ENCODE data around the gene PDK4.
"Not testable (repeated sequence)": the region's sequence is repeated elsewhere in the genome, so short reads cannot be mapped to it uniquely, and the experiment has no call there.

The PDK4 gene

DNA sequence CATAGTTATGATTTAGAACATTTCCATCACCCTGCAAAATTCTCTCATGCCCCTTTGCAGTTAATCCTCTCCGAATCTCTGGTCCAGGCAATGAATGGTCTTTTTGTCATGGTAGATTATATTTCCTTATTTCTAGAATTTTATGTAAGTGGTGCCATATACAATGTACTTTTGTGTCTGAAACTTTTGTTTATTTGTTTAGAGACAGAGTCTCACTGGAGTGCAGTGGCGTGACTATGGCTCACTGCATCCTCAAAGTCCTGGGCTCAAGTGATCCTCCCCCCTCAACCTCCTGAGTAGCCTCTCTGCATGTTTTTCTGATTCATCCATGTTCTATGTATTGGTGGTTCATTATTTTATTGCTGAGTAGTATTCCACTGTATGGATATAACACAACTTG lies 23.2 kb upstream of the PDK4 start:
- peaks cover 1% of the 10 kb centered on the region for H3K27me3 Mint-ChIP-seq
- peaks cover 8% of the 10 kb centered on the region for H3K9me3 Mint-ChIP-seq
- no peak overlapping the region for H3K27ac Mint-ChIP-seq
- H3K4me3 Mint-ChIP-seq: no peak overlapping the region
- H3K4me1 Mint-ChIP-seq: peaks cover 5% of the 10 kb centered on the region
- no peaks in the 10 kb centered on the region for H3K36me3 Mint-ChIP-seq
- ATAC-seq (ENCODE audit: low read depth): no peak
- no peak for DNase-seq (ENCODE audit: low spot score in 2 of 2)

DNA sequence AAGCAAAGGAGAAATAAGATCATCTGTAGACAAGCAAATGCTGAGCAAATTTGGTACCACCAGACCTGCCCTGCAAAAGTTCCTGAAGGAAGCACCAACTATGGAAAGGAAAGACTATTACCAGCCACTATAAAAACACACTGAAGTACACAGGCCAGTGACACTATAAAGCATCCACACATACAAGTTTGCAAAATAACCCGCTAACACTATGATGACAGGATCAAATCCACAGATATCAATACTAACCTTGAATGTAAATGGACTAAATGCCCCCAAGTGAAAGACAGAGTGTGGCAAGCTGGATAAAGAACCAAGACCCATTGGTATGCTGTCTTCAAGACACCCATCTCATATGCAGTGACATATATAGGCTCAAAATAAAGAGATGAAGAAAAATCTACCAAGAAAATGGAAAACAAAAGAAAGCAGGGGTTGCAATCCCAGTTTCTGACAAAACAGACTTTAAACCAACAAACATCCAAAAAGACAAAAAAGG lies 18.2 kb upstream of the PDK4 start:
- DNase-seq (ENCODE audit: low spot score in 2 of 2) (no peak), ATAC-seq (ENCODE audit: low read depth) (no peak)
- Mint-ChIP-seq H3K36me3 (peaks cover 7% of the 10 kb centered on the region), H3K4me3 (no peak overlapping the region), H3K27ac (no peak overlapping the region), H3K27me3 (no peaks in the 10 kb centered on the region), H3K4me1 (peaks cover 18% of the 10 kb centered on the region), H3K9me3 (peaks cover 13% of the 10 kb centered on the region)

DNA sequence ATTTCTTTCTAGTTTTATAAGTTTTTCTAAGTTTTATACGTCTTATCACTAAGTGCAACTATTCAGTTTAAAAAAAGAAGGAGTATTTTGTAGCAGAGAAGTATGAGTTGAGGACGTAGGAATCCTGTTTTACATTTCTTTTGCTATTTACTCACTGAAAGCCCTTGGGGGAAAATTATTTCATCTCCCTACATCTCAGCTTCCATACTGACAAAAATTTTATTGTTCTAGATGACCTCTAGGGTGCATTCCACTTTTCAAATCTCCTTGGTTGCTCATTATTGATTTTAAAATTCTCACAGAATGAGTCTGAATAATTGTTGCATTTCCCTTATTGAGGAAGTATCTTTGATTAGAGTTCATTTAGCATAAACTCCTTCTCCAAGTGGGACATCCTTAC lies 14.9 kb upstream of the PDK4 start:
- H3K4me1 Mint-ChIP-seq: peaks cover 40% of the 10 kb centered on the region
- H3K9me3 Mint-ChIP-seq: peaks cover 13% of the 10 kb centered on the region
- ATAC-seq (ENCODE audit: low read depth) (no peak), DNase-seq (ENCODE audit: low spot score in 2 of 2) (no peak)
- H3K36me3 Mint-ChIP-seq: peaks cover 10% of the 10 kb centered on the region
- H3K27me3 Mint-ChIP-seq: no peaks in the 10 kb centered on the region
- no peak overlapping the region for H3K27ac Mint-ChIP-seq
- no peak overlapping the region for H3K4me3 Mint-ChIP-seq

DNA sequence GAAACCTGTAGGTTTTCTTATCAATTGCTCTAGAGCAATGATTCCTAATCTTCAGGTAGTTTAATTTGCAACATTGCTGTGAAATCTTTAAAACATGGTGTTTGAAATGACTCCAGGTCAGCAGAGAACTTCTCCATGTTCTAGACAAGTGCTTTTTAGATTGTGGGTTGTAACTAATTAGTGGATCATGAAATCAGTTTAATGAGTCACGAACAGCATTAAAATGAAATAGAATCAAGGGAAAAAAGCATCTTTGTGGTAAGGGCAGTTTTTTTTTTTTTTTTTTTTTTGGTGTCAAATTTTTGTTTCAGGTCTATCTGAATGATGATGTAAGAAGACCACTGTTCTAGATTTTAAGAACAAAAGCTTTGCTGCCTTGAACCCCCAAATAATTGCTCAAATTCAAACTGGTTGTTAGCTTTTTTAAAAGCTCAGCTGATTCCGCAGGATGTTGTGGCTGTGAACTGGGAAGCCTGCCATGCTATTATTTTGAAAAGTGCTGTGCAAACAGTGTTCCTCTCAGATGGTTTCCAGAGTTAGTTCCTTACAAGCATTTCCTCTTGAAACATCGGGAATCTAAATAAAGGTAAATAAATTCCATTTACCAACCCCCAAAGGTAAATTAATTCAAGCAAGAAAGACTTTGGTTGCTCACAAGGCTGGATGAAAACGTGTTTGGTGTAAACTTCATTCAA lies 13.1 kb upstream of the PDK4 start:
- DNase-seq (ENCODE audit: low spot score in 2 of 2) (no peak), ATAC-seq (ENCODE audit: low read depth) (no peak)
- peaks cover 12% of the 10 kb centered on the region for H3K36me3 Mint-ChIP-seq
- peak overlapping the region; percentile 32 for H3K27ac Mint-ChIP-seq
- H3K27me3 Mint-ChIP-seq: no peaks in the 10 kb centered on the region
- peaks cover 42% of the 10 kb centered on the region for H3K4me1 Mint-ChIP-seq
- peaks cover 5% of the 10 kb centered on the region for H3K9me3 Mint-ChIP-seq
- H3K4me3 Mint-ChIP-seq: peak overlapping the region; percentile 79

DNA sequence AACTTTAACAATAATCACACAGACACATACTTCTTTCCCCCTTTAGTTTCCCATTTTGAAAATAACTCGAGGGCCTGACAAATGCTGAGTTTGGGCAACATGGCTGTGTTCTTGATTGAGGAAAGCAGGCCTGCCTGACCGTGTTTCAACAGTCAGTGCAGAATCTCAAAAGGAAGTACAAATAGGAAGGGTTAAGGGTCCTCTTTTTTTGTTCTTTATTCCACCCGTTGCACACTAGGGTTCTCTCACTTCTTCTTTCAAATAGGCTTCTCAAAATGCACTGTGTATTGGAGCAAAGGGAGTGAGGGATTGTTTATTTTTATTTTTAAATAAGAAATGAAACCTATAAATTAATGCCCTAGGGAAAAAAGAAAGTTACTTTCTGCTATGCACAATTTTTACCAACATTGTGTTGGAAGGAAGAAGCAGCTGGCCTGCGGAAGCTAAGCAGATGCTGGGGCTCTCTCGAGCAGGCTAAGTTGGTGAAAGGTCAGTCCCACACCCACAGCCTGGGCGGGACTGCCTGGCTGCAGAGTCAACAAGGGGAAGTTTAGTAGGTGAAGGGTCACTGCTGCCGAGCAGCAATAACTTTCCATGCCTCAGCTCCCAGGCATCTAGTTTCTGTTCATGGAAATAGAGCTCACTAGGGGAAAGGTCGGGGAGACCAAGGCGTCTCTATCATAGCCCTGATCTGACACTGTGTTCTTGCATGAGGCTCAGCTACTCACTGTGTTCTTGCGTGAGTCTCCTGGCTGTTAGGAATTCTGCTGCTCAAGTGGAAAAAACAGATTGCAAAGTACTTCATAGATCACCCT lies 12.2 kb upstream of the PDK4 start:
- no peaks in the 10 kb centered on the region for H3K9me3 Mint-ChIP-seq
- ATAC-seq (ENCODE audit: low read depth) (peak; percentile 84), DNase-seq (ENCODE audit: low spot score in 2 of 2) (peak; percentile 27 to 38)
- peaks cover 42% of the 10 kb centered on the region for H3K4me1 Mint-ChIP-seq
- H3K27ac Mint-ChIP-seq: peak overlapping the region; percentile 32
- H3K4me3 Mint-ChIP-seq: peak overlapping the region; percentile 79
- H3K27me3 Mint-ChIP-seq: no peaks in the 10 kb centered on the region
- peaks cover 8% of the 10 kb centered on the region for H3K36me3 Mint-ChIP-seq

DNA sequence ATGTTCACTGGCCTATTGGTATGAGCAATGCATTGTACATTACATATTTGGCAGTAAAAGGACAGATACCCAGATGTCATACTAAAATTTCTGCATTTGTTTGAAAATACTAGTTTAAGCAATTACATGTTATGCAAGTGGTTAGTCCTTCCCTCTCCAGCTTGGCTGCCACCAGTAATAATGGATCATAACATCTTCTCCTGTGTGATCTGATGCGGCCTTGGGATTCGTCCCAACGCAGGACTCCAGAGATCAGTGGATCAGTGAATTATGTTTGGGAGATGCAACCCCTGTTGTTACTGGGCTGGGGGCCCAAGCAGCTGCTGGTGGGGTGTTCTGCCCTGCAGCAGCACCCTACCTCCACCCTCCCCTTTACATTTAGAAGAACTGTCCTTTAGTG lies 11.2 kb upstream of the PDK4 start:
- no peaks in the 10 kb centered on the region for H3K9me3 Mint-ChIP-seq
- peaks cover 44% of the 10 kb centered on the region for H3K4me1 Mint-ChIP-seq
- H3K27me3 Mint-ChIP-seq: no peaks in the 10 kb centered on the region
- H3K36me3 Mint-ChIP-seq: peaks cover 8% of the 10 kb centered on the region
- H3K4me3 Mint-ChIP-seq: peak overlapping the region; percentile 32
- H3K27ac Mint-ChIP-seq: no peak overlapping the region
- DNase-seq (ENCODE audit: low spot score in 2 of 2) (no peak), ATAC-seq (ENCODE audit: low read depth) (no peak)

DNA sequence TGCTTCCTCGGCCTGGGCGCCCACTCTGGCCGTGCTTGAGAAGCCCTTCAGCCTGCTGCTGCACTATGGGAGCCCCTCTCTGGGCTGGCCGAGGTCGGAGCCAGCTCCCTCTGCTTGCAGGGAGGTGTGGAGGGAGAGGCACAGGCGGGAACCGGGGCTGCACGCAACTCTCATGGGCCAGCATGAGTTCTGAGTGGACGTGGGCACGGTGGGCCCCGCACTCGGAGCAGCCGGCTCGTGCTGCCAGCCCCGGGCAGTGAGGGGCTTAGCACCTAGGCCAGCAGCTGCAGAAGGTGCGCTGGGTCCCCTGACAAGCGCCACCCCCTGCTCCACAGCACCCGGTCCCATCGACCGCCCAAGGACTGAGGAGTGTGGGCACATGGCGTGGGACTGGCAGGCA lies 9.0 kb upstream of the PDK4 start:
- Mint-ChIP-seq H3K27me3 (no peaks in the 10 kb centered on the region), H3K4me1 (peaks cover 40% of the 10 kb centered on the region), H3K4me3 (no peak overlapping the region), H3K9me3 (no peaks in the 10 kb centered on the region), H3K27ac (no peak overlapping the region), H3K36me3 (peaks cover 5% of the 10 kb centered on the region)
- ATAC-seq (ENCODE audit: low read depth) (no peak), DNase-seq (ENCODE audit: low spot score in 2 of 2) (no peak)

DNA sequence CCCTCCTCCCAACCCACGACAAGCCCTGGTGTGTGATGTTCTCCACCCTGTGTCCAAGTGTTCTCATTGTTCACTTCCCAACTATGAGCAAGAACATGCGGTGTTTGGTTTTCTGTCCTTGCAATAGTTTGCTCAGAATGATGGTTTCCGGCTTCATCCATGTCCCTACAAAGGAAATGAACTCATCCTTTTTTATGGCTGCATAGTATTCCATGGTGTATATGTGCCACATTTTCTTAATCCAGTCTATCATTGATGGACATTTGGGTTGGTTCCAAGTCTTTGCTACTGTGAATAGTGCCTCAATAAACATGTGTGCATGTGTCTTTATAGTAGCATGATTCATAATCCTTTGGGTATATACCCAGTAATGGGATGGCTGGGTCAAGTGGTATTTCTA lies 8.5 kb upstream of the PDK4 start:
- H3K4me3 Mint-ChIP-seq; H3K27ac Mint-ChIP-seq; DNase-seq (ENCODE audit: low spot score in 2 of 2); H3K9me3 Mint-ChIP-seq; H3K36me3 Mint-ChIP-seq; H3K27me3 Mint-ChIP-seq; ATAC-seq (ENCODE audit: low read depth): not testable (repeated sequence)
- peaks cover 36% of the 10 kb centered on the region for H3K4me1 Mint-ChIP-seq

DNA sequence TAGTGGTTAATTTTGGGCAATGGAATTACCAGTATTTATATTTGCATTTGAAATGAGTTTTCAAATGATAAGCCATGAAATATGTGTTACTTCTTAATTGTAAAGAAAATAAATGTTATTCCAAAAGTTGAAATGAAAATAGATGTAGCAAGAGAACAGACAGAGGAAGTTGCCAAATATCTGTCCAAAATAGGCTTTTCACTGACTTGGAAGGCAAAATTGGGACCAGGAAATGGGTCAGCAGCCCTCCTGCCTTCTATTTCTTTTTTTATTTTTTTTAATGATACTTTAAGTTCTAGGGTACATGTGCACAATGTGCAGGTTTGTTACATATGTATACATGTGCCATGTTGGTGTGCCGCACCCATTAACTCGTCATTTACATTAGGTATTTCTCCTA lies 8.1 kb upstream of the PDK4 start:
- not testable (repeated sequence) for H3K27me3 Mint-ChIP-seq; H3K27ac Mint-ChIP-seq; H3K9me3 Mint-ChIP-seq; ATAC-seq (ENCODE audit: low read depth); H3K4me3 Mint-ChIP-seq; DNase-seq (ENCODE audit: low spot score in 2 of 2); H3K36me3 Mint-ChIP-seq
- H3K4me1 Mint-ChIP-seq: peaks cover 34% of the 10 kb centered on the region

DNA sequence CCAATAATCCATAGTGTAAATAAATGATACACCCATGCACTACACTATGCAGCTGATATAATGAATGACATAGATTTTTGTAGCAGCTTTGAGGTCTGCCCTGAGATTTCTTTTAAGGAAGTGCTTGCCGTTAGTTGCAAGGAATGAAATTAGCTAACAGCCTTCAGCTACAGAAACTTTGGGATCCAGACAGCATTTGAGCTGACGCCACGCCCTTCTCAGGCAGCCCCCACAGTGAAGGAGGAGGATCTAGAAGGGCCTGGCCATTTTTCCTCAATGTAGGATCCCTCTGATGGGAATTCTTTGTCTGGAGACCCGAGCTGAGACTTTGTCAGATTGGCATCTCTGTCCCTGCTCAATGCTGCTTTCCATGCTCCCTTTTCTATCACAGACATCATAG lies 6.1 kb upstream of the PDK4 start:
- H3K4me1 Mint-ChIP-seq: peaks cover 19% of the 10 kb centered on the region
- no peaks in the 10 kb centered on the region for H3K27me3 Mint-ChIP-seq
- H3K36me3 Mint-ChIP-seq: peaks cover 5% of the 10 kb centered on the region
- H3K4me3 Mint-ChIP-seq: no peak overlapping the region
- H3K9me3 Mint-ChIP-seq: no peaks in the 10 kb centered on the region
- no peak for ATAC-seq (ENCODE audit: low read depth)
- no peak for DNase-seq (ENCODE audit: low spot score in 2 of 2)
- H3K27ac Mint-ChIP-seq: no peak overlapping the region

DNA sequence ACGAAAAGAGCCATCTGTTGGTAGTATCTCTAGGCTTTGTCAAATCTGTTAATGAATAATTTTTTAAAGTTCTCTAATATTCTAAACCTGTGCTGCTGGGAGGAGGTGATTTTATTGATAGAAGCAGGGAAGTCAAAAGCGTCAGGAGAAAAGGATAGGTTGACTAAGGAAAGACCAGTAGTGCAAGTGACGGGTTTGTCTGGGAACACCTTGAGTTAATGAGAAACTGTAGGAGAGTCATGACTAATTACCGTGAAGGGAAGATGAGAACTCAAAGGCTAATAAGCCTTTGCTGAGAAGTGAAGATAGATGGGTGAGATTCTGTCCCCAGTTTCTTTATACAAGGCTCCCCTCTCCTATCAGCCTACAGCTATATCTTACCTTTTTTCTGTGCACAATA lies 5.0 kb upstream of the PDK4 start:
- H3K27ac Mint-ChIP-seq: no peak overlapping the region
- H3K4me3 Mint-ChIP-seq: no peak overlapping the region
- no peak for ATAC-seq (ENCODE audit: low read depth)
- peaks cover 3% of the 10 kb centered on the region for H3K36me3 Mint-ChIP-seq
- H3K27me3 Mint-ChIP-seq: no peaks in the 10 kb centered on the region
- H3K4me1 Mint-ChIP-seq: peaks cover 13% of the 10 kb centered on the region
- no peak for DNase-seq (ENCODE audit: low spot score in 2 of 2)
- no peaks in the 10 kb centered on the region for H3K9me3 Mint-ChIP-seq

DNA sequence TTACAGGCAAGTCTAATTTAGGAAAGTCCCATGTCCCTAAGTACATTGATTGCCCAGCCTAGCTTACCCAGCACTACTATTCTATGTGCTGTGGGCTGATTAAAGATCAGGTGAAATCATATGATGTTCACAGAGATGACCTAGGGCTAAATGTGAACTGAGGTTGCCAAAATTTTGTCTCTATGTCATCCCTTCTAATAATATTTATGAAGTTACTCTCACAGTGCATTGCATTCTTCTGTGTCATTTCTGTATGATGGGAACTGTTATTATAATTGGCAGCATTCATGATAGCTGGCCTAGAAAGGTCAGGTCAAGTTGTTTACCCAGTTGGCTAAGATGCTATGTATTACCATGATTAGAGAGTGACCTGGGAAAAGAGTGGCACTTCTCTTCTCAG lies 2.8 kb upstream of the PDK4 start:
- no peak overlapping the region for H3K27ac Mint-ChIP-seq
- peaks cover 15% of the 10 kb centered on the region for H3K4me1 Mint-ChIP-seq
- no peak for DNase-seq (ENCODE audit: low spot score in 2 of 2)
- no peaks in the 10 kb centered on the region for H3K27me3 Mint-ChIP-seq
- no peaks in the 10 kb centered on the region for H3K9me3 Mint-ChIP-seq
- H3K4me3 Mint-ChIP-seq: no peak overlapping the region
- peaks cover 2% of the 10 kb centered on the region for H3K36me3 Mint-ChIP-seq
- no peak for ATAC-seq (ENCODE audit: low read depth)

DNA sequence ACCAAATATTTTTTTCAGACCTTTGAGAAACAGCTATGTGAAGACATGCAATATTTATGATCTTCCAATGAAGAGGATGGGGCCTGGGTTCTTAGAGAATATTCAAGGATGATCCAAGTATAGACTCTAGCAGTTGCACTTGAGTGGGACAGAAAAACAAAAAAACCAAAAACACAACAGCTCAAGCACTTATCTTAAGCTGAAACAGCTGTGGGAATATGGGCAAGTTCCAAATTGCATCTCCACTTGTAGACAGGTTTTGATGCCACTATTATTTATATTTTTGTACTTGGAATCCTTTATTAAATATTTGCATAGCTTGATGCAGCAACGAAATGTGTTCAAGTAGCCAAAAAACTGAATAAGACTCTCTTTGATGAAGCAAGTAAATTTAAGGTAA lies 2.2 kb upstream of the PDK4 start:
- H3K9me3 Mint-ChIP-seq: no peaks in the 10 kb centered on the region
- DNase-seq (ENCODE audit: low spot score in 2 of 2): no peak

DNA sequence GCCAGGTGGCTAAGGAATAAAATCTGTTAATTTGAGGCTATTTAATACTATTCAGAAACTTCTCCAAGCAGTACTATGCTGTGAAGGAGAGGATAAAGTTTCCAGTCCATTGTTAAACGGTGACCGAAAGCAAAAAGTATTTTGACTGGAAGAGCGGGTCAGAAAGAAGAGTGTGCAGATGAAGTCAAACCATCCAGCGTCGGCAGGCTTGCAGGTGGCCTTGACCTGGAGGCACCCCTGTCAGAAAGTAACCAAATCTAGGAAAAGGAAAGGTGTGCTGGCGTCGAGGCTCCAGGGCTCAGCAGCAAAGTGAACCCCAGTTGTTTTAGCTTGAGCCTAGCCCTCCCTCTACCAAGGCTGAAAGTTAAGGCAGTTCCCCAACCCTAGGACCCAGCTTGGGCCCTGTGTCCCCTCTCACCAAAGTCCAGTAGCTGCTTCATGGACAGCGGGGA lies 544 bp downstream of the PDK4 start:
- H3K27me3 Mint-ChIP-seq: no peaks in the 10 kb centered on the region
- DNase-seq (ENCODE audit: low spot score in 2 of 2): no peak
- peaks cover 2% of the 10 kb centered on the region for H3K36me3 Mint-ChIP-seq
- no peak for ATAC-seq (ENCODE audit: low read depth)
- H3K4me3 Mint-ChIP-seq: peak overlapping the region; percentile 95
- H3K9me3 Mint-ChIP-seq: no peaks in the 10 kb centered on the region
- peaks cover 15% of the 10 kb centered on the region for H3K4me1 Mint-ChIP-seq
- H3K27ac Mint-ChIP-seq: peak overlapping the region; percentile 58

More for the DNA sequence above, 2.2 kb upstream of the PDK4 start:
- H3K36me3 Mint-ChIP-seq: peaks cover 2% of the 10 kb centered on the region
- peaks cover 15% of the 10 kb centered on the region for H3K4me1 Mint-ChIP-seq
- no peak for ATAC-seq (ENCODE audit: low read depth)
- no peaks in the 10 kb centered on the region for H3K27me3 Mint-ChIP-seq
- no peak overlapping the region for H3K4me3 Mint-ChIP-seq
- H3K27ac Mint-ChIP-seq: no peak overlapping the region

All from memory B cell (primary cell).